KMS-11 (cell line): Measurements from ENCODE around the gene VWA5B2.

ENCODE experiments used
- H2AFZ ChIP-seq: fragments of 200-600 bp; sonication (generic); 2 replicates; pipeline ENCODE4 v1.6.1; 2016; ENCODE audit warnings: antibody characterized with exemption, mixed run types, low read depth
- H3K27ac ChIP-seq: fragments of 200-600 bp; sonication (generic); 2 replicates; pipeline ENCODE4 v1.6.1; 2016; ENCODE audit warnings: mild to moderate bottlenecking, mixed run types
- H3K27me3 ChIP-seq: fragments of 200-600 bp; sonication (generic); 2 replicates; pipeline ENCODE4 v1.6.1; 2017; ENCODE audit warnings: mild to moderate bottlenecking, low read depth, mixed run types, moderate library complexity; ENCODE audit not compliant: insufficient read depth
- H3K36me3 ChIP-seq: fragments of 200-600 bp; sonication (generic); 2 replicates; pipeline ENCODE4 v1.6.1; 2017; ENCODE audit warnings: mild to moderate bottlenecking, mixed run types; ENCODE audit not compliant: insufficient read depth
- H3K4me1 ChIP-seq: fragments of 200-600 bp; sonication (generic); 2 replicates; pipeline ENCODE4 v1.6.1; 2016; ENCODE audit warnings: mild to moderate bottlenecking, low read depth, mixed run types; ENCODE audit not compliant: poor library complexity, severe bottlenecking
- H3K4me2 ChIP-seq: fragments of 200-600 bp; sonication (generic); 2 replicates; pipeline ENCODE4 v1.7.0; 2016; ENCODE audit warnings: mild to moderate bottlenecking, mixed run types
- H3K4me3 ChIP-seq: fragments of 200-600 bp; sonication (generic); IDR thresholded peaks from 2 replicates; pipeline ENCODE4 v1.6.1; 2017; ENCODE audit warnings: low read depth, low read length, mixed read lengths; ENCODE audit not compliant: insufficient read depth
- H3K79me2 ChIP-seq: fragments of 200-600 bp; sonication (generic); 2 replicates; pipeline ENCODE4 v1.6.1; 2016; ENCODE audit warnings: low read depth, mixed run types; ENCODE audit not compliant: insufficient read depth
- H3K9ac ChIP-seq: fragments of 200-600 bp; sonication (generic); 2 replicates; pipeline ENCODE4 v1.6.1; 2016; ENCODE audit warnings: mild to moderate bottlenecking, mixed run types
- H4K20me1 ChIP-seq: fragments of 200-600 bp; sonication (generic); 2 replicates; pipeline ENCODE4 v1.6.1; 2016; ENCODE audit warnings: mild to moderate bottlenecking, mixed run types; ENCODE audit not compliant: insufficient read depth
- TF ChIP-seq, protein P1 (sequence below): fragments of 200-600 bp; sonication (generic); conservative IDR thresholded peaks from 2 replicates; pipeline ENCODE4 v1.6.1; 2017; ENCODE audit warnings: low read depth, mild to moderate bottlenecking, antibody characterized with exemption, low read length, moderate library complexity, mixed read lengths

Gene VWA5B2

GRCh38 chr3:184236636-184237035 is 7.3 kb downstream of the VWA5B2 start:
- Histone ChIP-seq H3K27me3 (peaks cover 13% of the 10 kb centered on the region; the same call in 1 of the 2 replicates), H3K4me1 (no peaks in the 10 kb centered on the region), H3K4me3 (no peak overlapping the region), H2AFZ (no peak overlapping the region), H3K36me3 (no peaks in the 10 kb centered on the region), H4K20me1 (no peaks in the 10 kb centered on the region), H3K9ac (no peak overlapping the region), H3K79me2 (no peaks in the 10 kb centered on the region), H3K27ac (no peak overlapping the region), H3K4me2 (no peak overlapping the region)
- TF ChIP-seq, protein P1, sequence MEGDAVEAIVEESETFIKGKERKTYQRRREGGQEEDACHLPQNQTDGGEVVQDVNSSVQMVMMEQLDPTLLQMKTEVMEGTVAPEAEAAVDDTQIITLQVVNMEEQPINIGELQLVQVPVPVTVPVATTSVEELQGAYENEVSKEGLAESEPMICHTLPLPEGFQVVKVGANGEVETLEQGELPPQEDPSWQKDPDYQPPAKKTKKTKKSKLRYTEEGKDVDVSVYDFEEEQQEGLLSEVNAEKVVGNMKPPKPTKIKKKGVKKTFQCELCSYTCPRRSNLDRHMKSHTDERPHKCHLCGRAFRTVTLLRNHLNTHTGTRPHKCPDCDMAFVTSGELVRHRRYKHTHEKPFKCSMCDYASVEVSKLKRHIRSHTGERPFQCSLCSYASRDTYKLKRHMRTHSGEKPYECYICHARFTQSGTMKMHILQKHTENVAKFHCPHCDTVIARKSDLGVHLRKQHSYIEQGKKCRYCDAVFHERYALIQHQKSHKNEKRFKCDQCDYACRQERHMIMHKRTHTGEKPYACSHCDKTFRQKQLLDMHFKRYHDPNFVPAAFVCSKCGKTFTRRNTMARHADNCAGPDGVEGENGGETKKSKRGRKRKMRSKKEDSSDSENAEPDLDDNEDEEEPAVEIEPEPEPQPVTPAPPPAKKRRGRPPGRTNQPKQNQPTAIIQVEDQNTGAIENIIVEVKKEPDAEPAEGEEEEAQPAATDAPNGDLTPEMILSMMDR: no peak

DNA sequence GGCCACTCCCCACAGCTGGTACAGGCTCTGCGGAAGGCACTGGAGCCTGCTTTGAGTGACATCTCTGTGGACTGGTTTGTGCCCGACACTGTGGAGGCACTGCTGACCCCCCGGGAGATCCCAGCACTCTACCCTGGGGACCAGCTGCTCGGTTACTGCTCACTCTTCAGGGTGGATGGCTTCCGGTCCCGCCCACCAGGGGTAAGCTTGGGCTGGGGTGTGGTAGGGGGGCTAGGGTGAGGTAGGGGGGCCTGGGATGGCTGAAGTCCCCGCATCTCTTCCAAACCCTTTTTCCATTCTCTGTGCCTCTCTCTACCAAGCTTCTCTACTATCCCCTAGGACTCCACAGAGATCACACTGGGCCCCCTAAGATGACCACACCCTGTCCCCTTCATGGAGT is 7.8 kb downstream of the VWA5B2 start:
- Histone ChIP-seq H4K20me1 (no peaks in the 10 kb centered on the region), H3K4me2 (no peak overlapping the region), H2AFZ (no peak overlapping the region), H3K4me1 (no peaks in the 10 kb centered on the region), H3K9ac (no peak overlapping the region), H3K27ac (no peak overlapping the region), H3K4me3 (no peak overlapping the region), H3K79me2 (no peaks in the 10 kb centered on the region), H3K36me3 (no peaks in the 10 kb centered on the region), H3K27me3 (peaks cover 7% of the 10 kb centered on the region; the same call in 1 of the 2 replicates)
- TF ChIP-seq, protein P1: no peak

- TF ChIP-seq, protein P1: no peak
- no peak overlapping the region for H2AFZ ChIP-seq
- H3K9ac ChIP-seq: no peak overlapping the region
- H3K27me3 ChIP-seq: peaks cover 3% of the 10 kb centered on the region; the same call in 1 of the 2 replicates
- H3K79me2 ChIP-seq: no peaks in the 10 kb centered on the region
- no peaks in the 10 kb centered on the region for H4K20me1 ChIP-seq
- H3K4me3 ChIP-seq: no peak overlapping the region
- no peak overlapping the region for H3K4me2 ChIP-seq
- H3K36me3 ChIP-seq: no peaks in the 10 kb centered on the region
- H3K27ac ChIP-seq: no peak overlapping the region
- no peaks in the 10 kb centered on the region for H3K4me1 ChIP-seq
Measured at GRCh38 chr3:184237807-184238206, 8.4 kb downstream of the VWA5B2 start.

DNA sequence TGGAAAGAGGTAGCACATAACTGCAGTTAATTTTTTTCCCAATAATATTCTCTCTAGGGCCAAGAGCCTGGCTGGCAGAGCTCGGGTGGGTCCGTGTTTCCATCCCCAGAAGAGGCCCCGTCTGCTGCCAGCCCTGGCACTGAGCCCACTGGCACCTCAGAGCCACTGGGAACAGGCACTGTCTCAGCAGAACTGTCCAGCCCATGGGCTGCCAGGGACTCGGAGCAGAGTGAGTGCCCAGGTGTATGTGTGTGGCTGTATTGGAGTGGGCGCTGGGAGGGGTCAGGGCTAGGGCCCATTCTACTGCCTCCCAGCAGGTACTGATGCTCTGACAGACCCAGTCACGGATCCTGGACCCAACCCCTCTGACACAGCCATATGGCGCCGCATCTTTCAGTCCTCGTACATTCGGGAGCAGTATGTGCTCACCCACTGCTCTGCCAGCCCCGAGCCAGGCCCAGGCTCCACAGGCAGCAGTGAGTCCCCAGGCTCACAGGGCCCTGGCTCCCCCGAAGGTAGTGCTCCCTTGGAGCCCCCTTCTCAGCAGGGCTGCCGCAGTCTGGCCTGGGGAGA is 8.9 kb downstream of the VWA5B2 start:
- H4K20me1 ChIP-seq: no peaks in the 10 kb centered on the region
- peaks cover 3% of the 10 kb centered on the region; the same call in 1 of the 2 replicates for H3K27me3 ChIP-seq
- no peaks in the 10 kb centered on the region for H3K79me2 ChIP-seq
- no peak overlapping the region for H2AFZ ChIP-seq
- TF ChIP-seq, protein P1: no peak
- no peak overlapping the region for H3K4me2 ChIP-seq
- H3K4me3 ChIP-seq: no peak overlapping the region
- no peak overlapping the region for H3K9ac ChIP-seq
- H3K27ac ChIP-seq: no peak overlapping the region
- no peaks in the 10 kb centered on the region for H3K4me1 ChIP-seq
- no peaks in the 10 kb centered on the region for H3K36me3 ChIP-seq
